ENCODE results near the gene TBCE.
"Not testable (repeated sequence)": the region's sequence is repeated elsewhere in the genome, so short reads cannot be mapped to it uniquely, and the experiment has no call there.

TBCE gene

DNA sequence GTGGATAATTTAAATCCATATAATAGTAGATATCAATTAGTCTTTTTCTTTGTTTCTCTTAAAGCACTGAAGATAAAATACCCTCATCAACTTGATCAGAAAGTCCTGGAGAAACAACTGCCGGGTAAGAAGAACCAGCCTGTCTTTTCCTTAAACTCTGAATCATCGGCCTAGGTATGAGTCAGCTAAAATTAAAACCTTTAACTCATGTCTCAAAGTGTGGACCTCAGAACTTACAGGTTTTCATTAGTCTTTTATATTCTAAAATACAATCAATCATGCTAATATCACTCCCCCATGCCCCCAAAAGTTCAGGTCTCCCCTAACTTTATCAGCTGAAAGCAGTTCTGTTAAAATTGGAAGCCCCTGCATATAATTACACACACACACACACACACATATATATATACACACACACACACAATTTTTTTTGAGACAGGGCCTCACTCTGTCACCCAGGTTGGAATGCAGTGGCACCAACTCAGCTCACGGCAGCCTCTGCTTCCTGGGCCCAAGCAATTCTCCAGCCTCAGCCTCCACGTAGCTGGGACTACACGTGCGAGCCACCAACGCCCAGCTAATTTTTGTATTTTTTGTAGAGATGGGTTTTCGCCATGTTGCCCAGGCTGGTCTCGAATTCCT lies 75.7 kb downstream of the TBCE start:
- no peak for FAIRE-seq
- no peak for DNase-seq (ENCODE audit: insufficient read length, low spot score)

DNA sequence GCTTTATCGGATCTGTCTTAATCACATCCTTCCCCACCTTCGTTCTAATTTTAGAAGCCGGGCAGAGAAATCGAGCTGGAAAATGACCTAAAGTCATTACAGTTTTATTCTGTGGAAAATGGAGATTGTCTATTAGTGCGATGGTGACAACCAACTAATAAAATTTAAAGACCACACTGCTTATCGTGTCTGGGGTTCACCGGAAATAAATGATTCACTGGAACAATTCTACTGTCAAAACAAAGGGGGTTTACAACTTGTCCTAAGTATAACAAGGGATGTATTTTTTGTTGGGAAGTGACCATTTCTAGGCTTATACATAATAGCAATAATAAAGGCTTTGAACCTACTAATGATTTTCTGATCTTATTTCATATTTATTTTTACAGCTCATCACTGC lies 81.4 kb downstream of the TBCE start:
- DNase-seq (ENCODE audit: insufficient read length, low spot score) = no peak
- no peak for FAIRE-seq

DNA sequence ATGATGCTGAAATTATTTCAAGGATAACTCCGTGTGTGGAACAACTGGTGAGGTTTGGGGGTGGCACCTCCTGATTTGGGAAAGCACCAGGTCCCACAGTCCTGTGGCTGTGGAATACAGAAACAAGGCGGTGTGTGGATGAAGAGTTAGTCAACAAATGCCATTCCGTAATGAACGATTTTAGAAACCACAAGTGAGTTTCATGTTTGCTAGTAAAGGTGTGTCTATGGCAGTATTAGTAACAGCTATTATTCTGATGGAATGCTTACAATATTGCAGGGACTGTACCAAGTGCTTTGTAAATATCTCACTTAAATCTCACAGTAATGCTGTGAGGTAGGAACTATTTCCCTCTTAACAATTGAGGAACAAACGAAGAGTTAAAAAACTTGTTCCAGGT lies 83.2 kb downstream of the TBCE start:
- FAIRE-seq = no peak
- DNase-seq (ENCODE audit: insufficient read length, low spot score) = no peak

DNA sequence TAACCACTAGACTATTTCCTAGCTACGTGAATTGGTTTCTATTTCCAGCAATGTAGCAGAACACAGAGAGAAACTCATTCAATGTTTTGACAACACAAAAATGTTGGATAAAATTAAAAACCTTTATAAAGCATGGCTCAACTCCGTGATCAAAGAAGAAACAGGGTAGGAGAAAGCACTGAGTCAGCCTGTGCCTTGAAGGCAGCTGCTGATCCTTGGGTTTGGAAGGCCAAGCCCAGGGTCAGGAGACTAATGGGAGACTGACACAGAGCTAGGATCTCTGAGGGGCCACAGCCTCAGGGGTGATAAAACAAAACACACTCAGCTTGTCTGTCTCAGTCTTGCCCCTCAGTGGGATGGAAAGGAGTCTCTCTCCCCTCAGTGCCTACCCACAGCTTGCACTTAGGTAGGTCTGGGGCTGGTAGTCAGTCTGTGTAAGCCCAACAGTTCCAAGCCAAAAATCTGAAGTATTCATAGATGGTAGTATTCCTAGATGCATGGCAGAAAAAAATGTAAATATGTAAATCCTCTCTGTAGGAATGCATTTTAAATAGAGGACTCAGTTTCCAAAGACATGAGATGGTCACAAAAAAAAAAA lies 83.8 kb downstream of the TBCE start:
- no peak for FAIRE-seq

GRCh38 chr1:235454021-235454420 lies 86.8 kb downstream of the TBCE start:
- DNase-seq (ENCODE audit: insufficient read length, low spot score) (no peak), FAIRE-seq (no peak)

More for the DNA sequence above, 83.8 kb downstream of the TBCE start:
- DNase-seq (ENCODE audit: insufficient read length, low spot score) = no peak

DNA sequence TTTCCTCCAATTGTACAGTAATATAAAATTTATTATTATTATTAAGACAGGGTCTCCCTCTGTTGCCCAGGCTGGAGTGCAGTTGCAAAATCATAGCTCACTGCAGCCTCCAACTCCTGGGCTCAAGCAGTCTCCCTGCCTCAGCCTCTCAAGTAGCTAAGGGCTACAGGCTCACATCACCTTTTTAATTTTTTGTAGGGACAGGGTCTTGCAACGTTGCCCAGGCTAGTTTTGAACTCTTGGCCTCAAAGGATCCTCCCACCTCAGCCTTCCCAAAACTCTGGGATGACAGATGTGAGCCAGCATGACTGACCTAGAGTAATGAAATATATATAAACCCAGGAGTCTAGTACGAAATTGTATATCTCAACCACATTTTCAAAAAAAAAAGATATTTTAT lies 87.9 kb downstream of the TBCE start:
- FAIRE-seq = no peak
- no peak for DNase-seq (ENCODE audit: insufficient read length, low spot score)

GRCh38 chr1:235455823-235456222 lies 88.6 kb downstream of the TBCE start:
- no peak for FAIRE-seq

DNA sequence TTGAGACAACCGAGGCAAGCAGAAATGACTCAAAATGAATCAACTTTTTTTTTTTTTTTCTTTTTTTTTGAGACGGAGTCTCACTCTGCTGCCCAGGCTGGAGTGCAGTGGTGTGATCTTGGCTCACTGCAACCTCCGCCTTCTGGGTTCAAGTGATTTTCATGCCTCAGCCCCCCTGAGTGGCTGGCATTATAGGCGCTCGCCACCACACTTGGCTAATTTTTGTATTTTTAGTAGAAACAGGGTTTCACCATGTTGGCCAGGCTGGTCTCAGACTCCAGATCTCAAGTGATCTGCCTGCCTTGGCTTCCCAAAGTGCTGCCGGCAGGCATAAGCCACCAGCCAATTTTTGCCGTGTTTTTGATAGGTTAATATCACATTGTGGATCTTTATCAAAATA lies 90.6 kb downstream of the TBCE start:
- FAIRE-seq; DNase-seq (ENCODE audit: insufficient read length, low spot score): not testable (repeated sequence)

More at GRCh38 chr1:235455823-235456222, 88.6 kb downstream of the TBCE start:
- DNase-seq (ENCODE audit: insufficient read length, low spot score) = no peak

DNA sequence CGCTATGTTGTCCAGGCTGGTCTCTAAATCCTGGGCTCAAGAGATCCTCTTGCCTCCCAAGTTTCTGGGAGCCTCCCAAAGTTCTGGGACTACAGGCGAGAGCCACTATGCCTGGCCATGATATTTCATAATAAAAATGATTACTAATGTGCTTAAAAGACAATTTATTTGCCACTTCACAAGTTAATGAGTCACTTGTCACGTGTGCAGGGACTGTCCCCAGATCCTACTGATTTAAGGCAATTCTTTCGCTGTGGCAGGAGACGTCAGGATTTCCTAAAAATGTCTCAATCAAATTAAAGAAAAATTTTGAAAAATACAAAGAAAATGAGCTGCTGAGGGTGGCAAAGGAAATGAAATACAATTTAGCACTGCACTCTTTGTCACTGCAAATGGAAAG lies 93.5 kb downstream of the TBCE start:
- no peak for FAIRE-seq
- no peak for DNase-seq (ENCODE audit: insufficient read length, low spot score)

- FAIRE-seq (peak; percentile 49), DNase-seq (ENCODE audit: insufficient read length, low spot score) (no peak)
Measured at GRCh38 chr1:235461954-235462353, 94.7 kb downstream of the TBCE start.

DNA sequence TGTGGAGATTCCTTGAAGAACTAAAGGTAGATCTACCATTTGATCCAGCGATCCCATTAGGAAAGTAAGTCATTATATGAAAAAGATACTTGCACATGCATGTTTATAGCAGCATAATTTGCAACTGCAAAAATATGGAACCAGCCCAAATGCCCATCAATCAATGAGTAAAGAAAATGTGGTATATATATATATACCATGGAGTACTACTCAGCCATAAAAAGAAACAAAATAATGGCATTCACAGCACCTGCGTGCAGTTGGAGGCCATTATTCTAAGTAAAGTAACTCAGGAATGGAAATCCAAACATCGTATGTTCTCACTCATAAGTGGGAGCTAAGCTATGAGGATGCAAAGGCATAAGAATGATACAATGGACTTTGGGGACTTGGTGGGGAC lies 95.6 kb downstream of the TBCE start:
- not testable (repeated sequence) for DNase-seq (ENCODE audit: insufficient read length, low spot score); FAIRE-seq

DNA sequence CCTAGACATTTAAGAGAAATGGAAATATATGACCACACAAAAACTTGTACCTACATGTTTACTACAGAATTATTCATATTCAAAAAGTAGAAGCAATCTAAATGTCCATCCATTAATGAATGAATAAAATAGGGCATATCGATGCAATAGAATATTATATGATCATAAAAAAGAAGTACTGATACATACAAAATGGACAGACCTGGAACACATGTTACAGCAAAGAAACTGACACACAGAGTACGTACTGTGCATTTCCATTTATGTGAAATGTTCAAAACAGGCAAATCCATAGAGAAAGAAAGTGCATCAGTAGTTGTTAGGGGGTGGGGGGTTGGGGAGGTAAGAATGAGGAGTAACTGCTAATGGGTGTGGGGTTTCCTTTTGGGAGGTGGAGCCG lies 97.8 kb downstream of the TBCE start:
- no peak for DNase-seq (ENCODE audit: insufficient read length, low spot score)
- no peak for FAIRE-seq

DNA sequence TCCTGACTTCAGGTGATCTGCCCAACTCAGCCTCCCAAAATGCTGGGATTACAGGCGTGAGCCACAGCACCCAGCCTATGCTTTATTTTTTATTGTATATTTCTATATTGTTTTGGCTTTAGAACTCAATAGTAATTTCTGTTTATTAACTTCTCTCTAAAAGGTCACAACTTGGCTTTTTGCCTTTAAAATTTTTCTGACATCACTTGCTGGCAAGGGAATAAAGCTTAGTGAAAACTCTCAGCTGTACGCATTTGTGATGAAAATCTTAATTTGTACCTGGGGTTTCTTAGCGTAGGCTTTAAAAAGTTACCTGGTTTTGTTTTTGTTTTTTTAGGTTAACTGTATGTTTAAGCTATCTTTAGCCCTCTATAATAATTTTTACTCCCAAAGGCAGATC lies 100.8 kb downstream of the TBCE start:
- no peak for FAIRE-seq
- DNase-seq (ENCODE audit: insufficient read length, low spot score) = no peak

DNA sequence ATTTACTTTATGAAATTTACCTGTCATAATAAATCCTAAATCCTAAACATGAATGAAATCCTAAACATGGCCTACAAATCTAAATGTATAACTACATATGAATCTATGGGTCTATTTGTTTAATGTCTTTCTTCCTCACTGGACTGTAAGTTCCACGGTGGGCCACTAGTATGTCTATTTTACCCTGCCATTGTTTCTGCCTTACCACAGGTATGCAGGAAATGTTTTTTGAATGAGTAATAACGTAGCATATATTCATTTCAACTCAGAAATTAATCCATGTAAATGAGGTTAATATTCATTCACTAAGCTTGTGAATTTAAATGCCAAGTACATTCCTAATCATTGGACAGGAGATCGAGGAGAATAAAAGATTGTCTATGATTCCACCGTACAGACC lies 101.7 kb downstream of the TBCE start:
- DNase-seq (ENCODE audit: insufficient read length, low spot score) (no peak), FAIRE-seq (no peak)

DNA sequence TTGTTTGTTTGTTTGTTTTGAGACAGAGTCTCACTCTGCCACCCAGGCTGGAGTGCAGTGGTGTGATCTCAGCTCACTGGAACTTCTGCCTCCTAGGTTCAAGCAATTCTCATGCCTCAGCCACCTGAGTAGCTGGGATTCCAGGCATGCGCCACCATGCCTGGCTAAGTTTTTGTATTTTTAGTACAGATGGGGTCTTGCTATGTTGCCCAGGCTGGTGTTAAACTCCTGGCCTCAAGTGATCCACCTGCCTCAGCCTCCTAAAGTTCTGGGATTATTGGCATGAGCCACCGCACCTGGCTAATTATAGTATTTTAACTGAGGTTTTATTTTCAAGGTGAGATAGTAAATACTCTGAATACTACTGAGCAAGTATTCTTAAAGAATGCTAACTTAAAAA lies 102.7 kb downstream of the TBCE start:
- not testable (repeated sequence) for FAIRE-seq; DNase-seq (ENCODE audit: insufficient read length, low spot score)

- DNase-seq (ENCODE audit: insufficient read length, low spot score) = no peak
- FAIRE-seq = no peak
Measured at GRCh38 chr1:235470741-235471439, 103.7 kb downstream of the TBCE start.

DNA sequence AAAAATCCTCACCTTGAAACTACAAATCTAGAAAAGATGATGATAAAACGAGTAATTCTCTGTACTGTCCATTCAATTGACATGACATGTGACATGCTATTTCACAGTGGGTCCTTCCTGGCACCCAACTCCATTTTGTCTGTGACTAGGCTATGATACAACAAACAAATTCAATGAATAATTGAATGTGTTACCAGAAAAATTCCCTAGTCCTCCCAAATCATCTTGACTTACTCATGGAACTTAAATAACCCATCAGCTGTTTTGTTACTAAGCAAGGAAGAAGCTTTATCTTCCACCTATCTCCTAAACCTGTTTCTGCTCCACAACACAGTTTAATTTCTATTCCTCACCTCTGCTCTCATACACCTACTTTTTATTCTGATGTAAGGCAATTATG lies 106.6 kb downstream of the TBCE start:
- DNase-seq (ENCODE audit: insufficient read length, low spot score) = no peak
- FAIRE-seq = no peak

- DNase-seq (ENCODE audit: insufficient read length, low spot score) (no peak), FAIRE-seq (no peak)
Measured at GRCh38 chr1:235483090-235483489, 115.9 kb downstream of the TBCE start.

- FAIRE-seq (no peak), DNase-seq (ENCODE audit: insufficient read length, low spot score) (no peak)
Measured at GRCh38 chr1:235485558-235485957, 118.3 kb downstream of the TBCE start.

GRCh38 chr1:235486321-235486720 lies 119.1 kb downstream of the TBCE start:
- DNase-seq (ENCODE audit: insufficient read length, low spot score) (no peak), FAIRE-seq (no peak)

DNA sequence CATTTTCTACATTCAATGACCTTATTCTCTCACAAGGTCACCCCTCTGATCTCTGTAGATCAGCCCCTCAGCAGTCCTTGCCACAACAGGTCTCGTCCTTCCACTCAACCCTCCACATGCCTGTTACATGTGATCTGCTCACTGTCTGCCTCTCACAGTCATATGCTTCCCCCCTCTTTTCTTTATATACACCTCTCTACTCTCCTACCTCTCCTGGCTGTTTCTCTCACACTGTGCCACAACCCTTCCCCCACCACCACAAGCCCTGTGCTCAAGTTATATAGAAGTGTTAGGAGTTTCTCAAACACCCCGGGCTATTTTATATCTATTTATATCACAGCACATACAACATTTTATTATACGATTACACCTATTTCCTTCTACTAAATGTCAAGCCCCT lies 124.4 kb downstream of the TBCE start:
- DNase-seq (ENCODE audit: insufficient read length, low spot score) (no peak), FAIRE-seq (no peak)

- no peak for DNase-seq (ENCODE audit: insufficient read length, low spot score)
- FAIRE-seq = no peak
Measured at GRCh38 chr1:235494531-235494930, 127.3 kb downstream of the TBCE start.

Data from GM19239 (cell line).